Measurements from ENCODE around the gene TMEM14B. TPM values are rescaled to one million over a fixed set of nuclear protein-coding genes. Genes with fewer than 3 reads are reported as not detected.

Gene TMEM14B
- total and polyA plus RNA-seq, 9 of the 15 experiments (the other 6 are each of a cell fraction or from before 2014, with no cell fraction given) = 174 to 862 (median 263) TPM

DNA sequence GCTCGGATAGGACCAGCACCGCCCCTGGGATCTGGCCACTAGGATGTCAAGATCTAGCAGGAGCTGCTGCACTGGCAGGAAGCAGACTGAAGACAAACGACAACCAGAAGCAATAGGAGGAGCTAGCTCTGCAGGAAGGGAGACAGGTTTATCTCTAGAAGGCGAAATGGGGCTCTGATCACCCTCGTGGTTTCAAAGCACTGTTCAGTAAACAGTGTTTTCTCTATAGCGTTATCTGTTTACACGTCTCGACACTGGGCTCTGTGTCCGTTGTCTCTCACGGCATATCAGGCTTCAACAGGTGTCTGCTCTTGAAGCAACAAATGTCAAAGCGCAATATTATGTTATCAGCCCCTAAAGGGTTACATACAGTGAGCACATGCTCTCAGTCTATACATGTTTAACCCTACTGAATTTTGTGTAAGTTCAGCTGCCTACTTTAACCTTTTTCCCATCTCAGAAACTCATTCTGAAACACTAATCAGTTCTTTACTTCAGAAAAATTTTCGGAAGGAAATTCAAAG is 23.8 kb downstream of the TMEM14B start (continued):
- TF ChIP-seq, protein P1, sequence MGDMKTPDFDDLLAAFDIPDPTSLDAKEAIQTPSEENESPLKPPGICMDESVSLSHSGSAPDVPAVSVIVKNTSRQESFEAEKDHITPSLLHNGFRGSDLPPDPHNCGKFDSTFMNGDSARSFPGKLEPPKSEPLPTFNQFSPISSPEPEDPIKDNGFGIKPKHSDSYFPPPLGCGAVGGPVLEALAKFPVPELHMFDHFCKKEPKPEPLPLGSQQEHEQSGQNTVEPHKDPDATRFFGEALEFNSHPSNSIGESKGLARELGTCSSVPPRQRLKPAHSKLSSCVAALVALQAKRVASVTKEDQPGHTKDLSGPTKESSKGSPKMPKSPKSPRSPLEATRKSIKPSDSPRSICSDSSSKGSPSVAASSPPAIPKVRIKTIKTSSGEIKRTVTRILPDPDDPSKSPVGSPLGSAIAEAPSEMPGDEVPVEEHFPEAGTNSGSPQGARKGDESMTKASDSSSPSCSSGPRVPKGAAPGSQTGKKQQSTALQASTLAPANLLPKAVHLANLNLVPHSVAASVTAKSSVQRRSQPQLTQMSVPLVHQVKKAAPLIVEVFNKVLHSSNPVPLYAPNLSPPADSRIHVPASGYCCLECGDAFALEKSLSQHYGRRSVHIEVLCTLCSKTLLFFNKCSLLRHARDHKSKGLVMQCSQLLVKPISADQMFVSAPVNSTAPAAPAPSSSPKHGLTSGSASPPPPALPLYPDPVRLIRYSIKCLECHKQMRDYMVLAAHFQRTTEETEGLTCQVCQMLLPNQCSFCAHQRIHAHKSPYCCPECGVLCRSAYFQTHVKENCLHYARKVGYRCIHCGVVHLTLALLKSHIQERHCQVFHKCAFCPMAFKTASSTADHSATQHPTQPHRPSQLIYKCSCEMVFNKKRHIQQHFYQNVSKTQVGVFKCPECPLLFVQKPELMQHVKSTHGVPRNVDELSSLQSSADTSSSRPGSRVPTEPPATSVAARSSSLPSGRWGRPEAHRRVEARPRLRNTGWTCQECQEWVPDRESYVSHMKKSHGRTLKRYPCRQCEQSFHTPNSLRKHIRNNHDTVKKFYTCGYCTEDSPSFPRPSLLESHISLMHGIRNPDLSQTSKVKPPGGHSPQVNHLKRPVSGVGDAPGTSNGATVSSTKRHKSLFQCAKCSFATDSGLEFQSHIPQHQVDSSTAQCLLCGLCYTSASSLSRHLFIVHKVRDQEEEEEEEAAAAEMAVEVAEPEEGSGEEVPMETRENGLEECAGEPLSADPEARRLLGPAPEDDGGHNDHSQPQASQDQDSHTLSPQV (IDR thresholded peaks at IDR 0.05) = peak; percentile 69; the same call in 1 of the 2 replicates
- TF ChIP-seq ZNF584 (CRISPR knock-in tag; IDR thresholded peaks at IDR 0.05; ENCODE audit: low read depth) (no peak), SOX6 (IDR thresholded peaks at IDR 0.05) (peak; percentile 99), SMAD1 (IDR thresholded peaks at IDR 0.05; ENCODE audit: low read depth, low read length, partially characterized antibody) (peak; percentile 45), ARNT (IDR thresholded peaks at IDR 0.05) (peak; percentile 60 to 83; a peak in 3 of 4 replicates), MTA2 (IDR thresholded peaks at IDR 0.05; ENCODE audit: low read depth) (peak; percentile 92), NCOA2 (IDR thresholded peaks at IDR 0.05; ENCODE audit: partially characterized antibody in 2 of 2) (peak in 1 of 2 experiments; percentile 45), BCOR (IDR thresholded peaks at IDR 0.05) (peak; percentile 74; the same call in 1 of the 2 replicates), GABPA (tag; conservative IDR thresholded peaks at IDR 0.05; ENCODE audit: low read depth) (0 out of 2 replicates have a peak, but pooled peaks have one; percentile 25), NFE2 (IDR thresholded peaks at IDR 0.05; ENCODE audit: low read depth) (no peak), CCAR2 (IDR thresholded peaks at IDR 0.05; ENCODE audit: low read depth, low read length) (no peak)
- TF ChIP-seq, protein P2, sequence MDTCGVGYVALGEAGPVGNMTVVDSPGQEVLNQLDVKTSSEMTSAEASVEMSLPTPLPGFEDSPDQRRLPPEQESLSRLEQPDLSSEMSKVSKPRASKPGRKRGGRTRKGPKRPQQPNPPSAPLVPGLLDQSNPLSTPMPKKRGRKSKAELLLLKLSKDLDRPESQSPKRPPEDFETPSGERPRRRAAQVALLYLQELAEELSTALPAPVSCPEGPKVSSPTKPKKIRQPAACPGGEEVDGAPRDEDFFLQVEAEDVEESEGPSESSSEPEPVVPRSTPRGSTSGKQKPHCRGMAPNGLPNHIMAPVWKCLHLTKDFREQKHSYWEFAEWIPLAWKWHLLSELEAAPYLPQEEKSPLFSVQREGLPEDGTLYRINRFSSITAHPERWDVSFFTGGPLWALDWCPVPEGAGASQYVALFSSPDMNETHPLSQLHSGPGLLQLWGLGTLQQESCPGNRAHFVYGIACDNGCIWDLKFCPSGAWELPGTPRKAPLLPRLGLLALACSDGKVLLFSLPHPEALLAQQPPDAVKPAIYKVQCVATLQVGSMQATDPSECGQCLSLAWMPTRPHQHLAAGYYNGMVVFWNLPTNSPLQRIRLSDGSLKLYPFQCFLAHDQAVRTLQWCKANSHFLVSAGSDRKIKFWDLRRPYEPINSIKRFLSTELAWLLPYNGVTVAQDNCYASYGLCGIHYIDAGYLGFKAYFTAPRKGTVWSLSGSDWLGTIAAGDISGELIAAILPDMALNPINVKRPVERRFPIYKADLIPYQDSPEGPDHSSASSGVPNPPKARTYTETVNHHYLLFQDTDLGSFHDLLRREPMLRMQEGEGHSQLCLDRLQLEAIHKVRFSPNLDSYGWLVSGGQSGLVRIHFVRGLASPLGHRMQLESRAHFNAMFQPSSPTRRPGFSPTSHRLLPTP (IDR thresholded peaks at IDR 0.05; ENCODE audit: borderline replicate concordance, extremely low read depth, insufficient read length) = no peak
- TF ChIP-seq, protein P3, sequence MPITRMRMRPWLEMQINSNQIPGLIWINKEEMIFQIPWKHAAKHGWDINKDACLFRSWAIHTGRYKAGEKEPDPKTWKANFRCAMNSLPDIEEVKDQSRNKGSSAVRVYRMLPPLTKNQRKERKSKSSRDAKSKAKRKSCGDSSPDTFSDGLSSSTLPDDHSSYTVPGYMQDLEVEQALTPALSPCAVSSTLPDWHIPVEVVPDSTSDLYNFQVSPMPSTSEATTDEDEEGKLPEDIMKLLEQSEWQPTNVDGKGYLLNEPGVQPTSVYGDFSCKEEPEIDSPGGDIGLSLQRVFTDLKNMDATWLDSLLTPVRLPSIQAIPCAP (CRISPR knock-in tag; IDR thresholded peaks at IDR 0.05; ENCODE audit: borderline replicate concordance) = no peak
- TF ChIP-seq, protein P4, sequence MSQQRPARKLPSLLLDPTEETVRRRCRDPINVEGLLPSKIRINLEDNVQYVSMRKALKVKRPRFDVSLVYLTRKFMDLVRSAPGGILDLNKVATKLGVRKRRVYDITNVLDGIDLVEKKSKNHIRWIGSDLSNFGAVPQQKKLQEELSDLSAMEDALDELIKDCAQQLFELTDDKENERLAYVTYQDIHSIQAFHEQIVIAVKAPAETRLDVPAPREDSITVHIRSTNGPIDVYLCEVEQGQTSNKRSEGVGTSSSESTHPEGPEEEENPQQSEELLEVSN (IDR thresholded peaks at IDR 0.05; ENCODE audit: borderline replicate concordance in 1 of 2, extremely low read depth in 1 of 2, insufficient read depth in 1 of 2, insufficient read length in 1 of 2, low read depth in 1 of 2, low read length in 1 of 2, poor library complexity in 1 of 2, severe bottlenecking in 1 of 2) = peak; percentile 42 to 48
- TF ChIP-seq, protein P5, sequence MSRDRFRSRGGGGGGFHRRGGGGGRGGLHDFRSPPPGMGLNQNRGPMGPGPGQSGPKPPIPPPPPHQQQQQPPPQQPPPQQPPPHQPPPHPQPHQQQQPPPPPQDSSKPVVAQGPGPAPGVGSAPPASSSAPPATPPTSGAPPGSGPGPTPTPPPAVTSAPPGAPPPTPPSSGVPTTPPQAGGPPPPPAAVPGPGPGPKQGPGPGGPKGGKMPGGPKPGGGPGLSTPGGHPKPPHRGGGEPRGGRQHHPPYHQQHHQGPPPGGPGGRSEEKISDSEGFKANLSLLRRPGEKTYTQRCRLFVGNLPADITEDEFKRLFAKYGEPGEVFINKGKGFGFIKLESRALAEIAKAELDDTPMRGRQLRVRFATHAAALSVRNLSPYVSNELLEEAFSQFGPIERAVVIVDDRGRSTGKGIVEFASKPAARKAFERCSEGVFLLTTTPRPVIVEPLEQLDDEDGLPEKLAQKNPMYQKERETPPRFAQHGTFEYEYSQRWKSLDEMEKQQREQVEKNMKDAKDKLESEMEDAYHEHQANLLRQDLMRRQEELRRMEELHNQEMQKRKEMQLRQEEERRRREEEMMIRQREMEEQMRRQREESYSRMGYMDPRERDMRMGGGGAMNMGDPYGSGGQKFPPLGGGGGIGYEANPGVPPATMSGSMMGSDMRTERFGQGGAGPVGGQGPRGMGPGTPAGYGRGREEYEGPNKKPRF (IDR thresholded peaks at IDR 0.05; ENCODE audit: low read depth, low read length) = no peak
